PC-3 (cell line): Measurements from ENCODE around the gene MMP12. TPM values are rescaled to one million over a fixed set of nuclear protein-coding genes. Genes with fewer than 3 reads are reported as not detected.

Source experiments
- total RNA-seq: library from RNA; depleted of rRNA; stranded (reverse); fragments of >200 nt; gene quantifications from 2 replicates; pipeline ENCODE4 v1.2.3, GENCODE V29; 2014; rRNA removed

The MMP12 gene
- total RNA-seq, 1 experiment from 2014 or later, result not detected

Other genes with a start within 250 kb of the MMP12 start
- not detected in 2 replicates for gene MMP20, start 249.7 kb downstream of the MMP12 start, total RNA-seq
- gene MMP27, start 169.2 kb downstream of the MMP12 start, total RNA-seq, result not detected in 2 replicates
- not detected in 2 replicates for gene MMP8, start 150.0 kb downstream of the MMP12 start, total RNA-seq
- gene MMP10, start 94.4 kb downstream of the MMP12 start, total RNA-seq, result 0.07 and 0.69 TPM in 2 replicates
- gene MMP1, start 76.8 kb downstream of the MMP12 start, total RNA-seq, result 6.5 and 7.3 TPM in 2 replicates
- gene MMP3, start 31.4 kb downstream of the MMP12 start, total RNA-seq, result not detected in 2 replicates
- 2.4 and 2.6 TPM in 2 replicates for gene MMP13, start 80.8 kb upstream of the MMP12 start, total RNA-seq
- gene DCUN1D5, start 217.2 kb upstream of the MMP12 start, total RNA-seq, result 206 and 275 TPM in 2 replicates
- gene DYNC2H1, start 234.4 kb upstream of the MMP12 start, total RNA-seq, result 20.4 and 28.9 TPM in 2 replicates